CD4-positive, alpha-beta T cell treated with Interleukin-2 at 100 ng/mL for 4 hours (primary cell): ENCODE measurements around the gene C5orf15.
"Not testable (repeated sequence)": the region's sequence is repeated elsewhere in the genome, so short reads cannot be mapped to it uniquely, and the experiment has no call there.

Experiments used
- DNase-seq: peaks from one replicate; pipeline ENCODE4 v3.0.0-alpha.2; 2020; ENCODE audit warnings: low spot score

Gene C5orf15

DNA sequence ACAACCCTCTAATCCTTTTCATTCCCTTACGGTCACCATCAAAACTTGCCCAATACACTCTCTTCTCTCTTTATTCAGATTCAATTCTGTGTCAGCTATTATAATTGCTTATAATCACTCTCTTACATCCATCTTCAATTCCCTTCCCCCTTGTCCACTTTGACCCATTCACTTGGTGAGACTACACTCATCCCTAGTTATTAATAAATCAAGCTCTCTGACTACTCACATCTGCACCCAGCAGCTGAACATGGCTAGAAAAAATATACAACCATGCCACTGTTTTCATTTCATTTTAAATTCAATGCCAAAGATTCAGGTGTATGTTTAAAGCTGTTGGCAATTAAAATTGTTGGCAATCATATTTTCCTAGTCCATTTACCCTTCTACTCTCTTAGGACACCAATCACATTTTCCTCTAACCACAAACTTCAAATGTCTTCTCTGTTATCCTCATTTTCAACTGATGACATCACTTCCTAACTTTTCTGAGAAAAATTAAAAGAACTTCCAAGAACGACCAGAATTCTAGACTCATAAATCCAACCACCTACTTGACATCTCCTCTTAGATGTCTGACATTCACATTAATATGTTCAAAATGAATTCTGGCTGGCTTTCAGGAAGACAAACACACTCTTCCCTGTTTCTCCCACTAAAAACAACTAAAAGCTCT, 5.5 kb downstream of the C5orf15 start:
- no peak for DNase-seq

DNA sequence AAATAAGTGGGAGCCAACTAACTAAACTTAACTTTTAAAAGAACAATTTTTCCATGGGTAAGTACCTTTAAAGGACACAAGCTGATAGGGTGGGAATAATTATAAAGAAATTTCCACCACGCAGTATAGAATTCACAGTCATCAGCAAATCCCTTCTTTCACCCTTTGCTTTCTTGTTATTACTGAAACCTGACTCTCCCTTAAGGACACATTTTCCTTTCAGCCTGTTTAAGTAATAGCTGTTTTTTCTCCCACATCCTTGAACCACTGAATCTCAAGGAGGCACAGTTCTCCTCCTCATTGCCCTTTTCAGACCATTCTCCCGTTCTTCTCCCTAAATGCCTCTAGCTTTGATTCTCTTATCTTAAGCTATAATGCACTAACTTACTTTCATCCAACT, 6.3 kb downstream of the C5orf15 start:
- no peak for DNase-seq

DNA sequence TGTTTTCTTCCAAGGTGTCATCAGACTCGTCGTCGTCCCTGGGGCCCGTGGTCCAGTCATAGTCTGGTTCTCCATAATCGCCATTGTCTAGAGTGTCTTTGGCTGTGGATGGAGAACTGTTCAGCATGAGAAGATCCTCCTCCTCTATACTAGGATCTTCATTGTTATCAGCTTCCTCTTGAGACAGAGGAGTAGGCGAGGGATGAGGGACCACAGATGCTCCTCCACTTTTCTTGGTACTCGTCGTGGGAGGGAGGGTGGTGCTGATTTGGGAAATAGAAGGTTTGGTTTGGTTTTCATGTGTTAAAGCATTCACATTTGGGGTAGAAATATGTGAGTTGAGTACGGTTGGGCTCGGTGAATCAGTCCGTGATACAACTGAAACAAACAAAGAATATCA, 8.8 kb downstream of the C5orf15 start:
- no peak for DNase-seq

- DNase-seq: no peak
Observed at GRCh38 chr5:133957591-133957990, 10.8 kb downstream of the C5orf15 start.

GRCh38 chr5:133957080-133957479, 11.3 kb downstream of the C5orf15 start:
- DNase-seq: no peak

GRCh38 chr5:133956196-133956595, 12.2 kb downstream of the C5orf15 start:
- not testable (repeated sequence) for DNase-seq

GRCh38 chr5:133953568-133954145, 14.8 kb downstream of the C5orf15 start:
- DNase-seq: no peak

DNA sequence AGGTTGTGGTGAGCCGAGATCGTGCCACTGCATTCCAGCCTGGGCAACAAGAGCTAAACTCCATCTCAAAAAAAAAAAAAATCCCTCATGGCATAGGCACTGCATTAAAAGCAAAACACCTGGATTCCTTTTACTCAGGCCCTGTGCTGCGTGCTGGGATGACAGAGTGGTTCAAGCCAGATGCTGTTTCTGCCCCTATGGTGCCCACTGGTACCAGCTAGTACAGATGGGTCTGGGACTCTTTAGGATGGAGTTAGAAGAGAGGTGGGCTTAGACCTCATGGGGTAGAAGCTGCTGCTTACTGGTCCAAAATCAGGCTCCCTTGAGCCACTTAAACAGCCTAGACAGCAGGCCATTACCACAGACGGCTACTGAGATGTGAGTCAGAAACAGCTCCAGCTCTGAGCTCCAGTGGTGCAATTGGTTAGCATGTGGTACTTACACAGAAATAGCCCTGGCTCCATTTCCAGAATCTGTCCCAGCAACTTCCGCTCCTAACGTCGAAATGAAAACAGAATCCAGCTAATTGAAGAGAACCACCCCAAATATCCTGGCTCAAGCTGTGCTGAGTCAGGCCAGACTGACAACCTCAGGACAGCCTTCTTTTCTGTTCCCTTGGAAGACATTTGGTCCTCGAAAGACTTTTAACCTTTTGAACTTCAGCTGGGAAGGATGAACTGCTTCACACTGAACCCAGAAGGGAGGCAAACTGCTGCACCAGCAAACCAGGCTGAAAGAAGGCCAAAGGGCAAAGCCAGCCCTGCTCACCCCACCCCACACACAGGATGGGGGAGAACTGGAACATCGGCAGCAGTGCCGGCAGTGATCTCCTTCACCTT, 15.5 kb downstream of the C5orf15 start:
- DNase-seq: no peak

- no peak for DNase-seq
Observed at GRCh38 chr5:133950821-133951612, 17.4 kb downstream of the C5orf15 start.

DNA sequence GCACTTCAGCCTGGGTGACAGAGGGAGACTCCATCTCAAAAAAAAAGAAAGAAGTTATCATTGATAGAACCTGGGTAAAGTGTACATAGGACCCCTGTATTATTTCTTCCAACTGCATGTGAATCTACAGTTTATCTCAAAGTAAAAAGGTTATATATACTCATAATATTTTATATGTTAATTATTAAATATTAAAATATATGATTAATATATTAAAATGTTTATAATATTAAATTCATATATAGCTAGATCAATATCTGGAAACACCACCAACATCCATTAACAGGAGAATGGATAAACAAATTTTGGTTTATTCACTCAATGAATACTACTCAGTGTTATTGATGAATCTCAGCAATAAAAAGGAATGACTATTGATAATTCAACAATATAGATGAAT, 19.7 kb downstream of the C5orf15 start:
- DNase-seq: no peak

- DNase-seq: no peak
Observed at GRCh38 chr5:133947431-133947841, 21.0 kb downstream of the C5orf15 start.

DNA sequence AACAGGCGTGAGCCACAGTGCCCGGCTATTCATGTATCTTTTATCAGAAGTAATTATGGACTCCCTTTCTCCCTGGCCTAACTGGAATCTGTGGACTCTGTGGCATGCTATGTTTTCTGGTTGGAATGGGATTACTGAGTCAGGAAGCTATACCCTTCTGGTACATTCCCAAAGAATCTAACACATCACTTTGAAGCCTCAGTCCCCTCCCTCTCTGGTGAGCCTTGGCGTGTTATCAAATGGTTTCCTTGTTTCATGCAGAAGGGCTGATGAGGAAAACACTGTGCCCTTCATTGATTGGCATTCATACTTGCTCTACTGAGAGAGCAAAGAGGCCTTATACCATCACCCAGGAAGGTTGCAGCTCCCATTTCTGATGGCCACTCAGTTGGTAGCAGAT, 22.9 kb downstream of the C5orf15 start:
- no peak for DNase-seq

DNA sequence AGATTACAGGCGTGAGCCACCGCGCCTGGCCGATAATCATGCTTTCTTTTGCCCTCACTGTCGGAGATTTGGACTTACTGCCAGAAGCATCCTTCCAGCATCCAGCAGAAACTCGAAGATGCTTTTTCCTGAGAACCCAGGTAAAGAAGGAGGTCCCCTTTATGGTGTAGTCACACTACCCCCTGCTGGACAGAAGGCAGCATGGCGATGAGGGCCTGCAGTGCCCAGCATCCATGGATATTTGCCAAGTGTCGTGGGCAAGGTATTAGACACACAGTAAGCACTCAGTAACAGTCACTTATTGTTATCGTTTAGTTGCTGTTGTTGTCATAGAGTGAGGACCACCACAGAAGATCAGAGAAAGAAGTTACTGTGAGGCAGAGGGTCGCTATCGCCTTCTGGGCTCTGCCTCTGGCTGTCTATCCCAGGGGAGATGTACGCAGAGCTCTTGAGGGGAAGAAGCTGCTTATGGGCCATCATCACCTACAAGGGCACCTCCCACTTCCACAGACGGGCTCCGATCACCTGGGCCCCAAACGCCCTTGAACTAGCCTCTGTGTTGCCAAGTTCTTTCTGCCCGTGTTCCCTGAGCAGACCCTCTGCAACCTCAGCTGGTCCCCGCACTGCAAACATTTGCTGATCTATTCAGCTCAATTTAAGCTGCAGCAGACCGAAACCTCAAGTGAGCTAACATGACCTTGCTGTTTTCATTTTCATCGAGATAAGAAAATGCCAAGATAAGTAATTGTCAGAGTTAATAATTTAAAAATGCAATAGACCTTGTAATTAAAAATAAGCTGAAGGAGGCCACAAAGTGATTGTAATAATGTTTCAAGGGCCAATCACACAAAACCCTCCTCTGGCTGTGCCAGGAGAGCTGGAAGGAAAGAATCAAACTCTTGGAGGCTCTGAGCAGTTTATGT, 23.9 kb downstream of the C5orf15 start:
- peak; percentile 29 for DNase-seq

DNA sequence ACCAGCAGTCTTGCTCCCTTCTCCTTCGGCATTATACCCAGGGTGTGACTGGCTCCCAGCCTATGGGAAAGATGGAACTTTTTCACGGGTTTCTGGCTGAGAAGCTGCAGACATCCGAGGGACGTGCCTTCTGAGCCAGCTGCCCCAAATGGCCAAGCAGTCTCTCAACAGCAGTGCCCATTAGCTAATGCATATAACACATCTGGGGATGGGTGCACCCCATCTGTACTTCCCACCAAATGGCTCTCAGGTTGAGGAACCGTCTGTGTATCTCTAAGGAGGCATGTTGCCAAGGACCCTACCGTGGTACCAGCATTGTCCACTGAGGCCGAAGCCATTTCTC, 25.0 kb downstream of the C5orf15 start:
- no peak for DNase-seq

- DNase-seq: no peak
Observed at GRCh38 chr5:133942614-133943474, 25.6 kb downstream of the C5orf15 start.

DNA sequence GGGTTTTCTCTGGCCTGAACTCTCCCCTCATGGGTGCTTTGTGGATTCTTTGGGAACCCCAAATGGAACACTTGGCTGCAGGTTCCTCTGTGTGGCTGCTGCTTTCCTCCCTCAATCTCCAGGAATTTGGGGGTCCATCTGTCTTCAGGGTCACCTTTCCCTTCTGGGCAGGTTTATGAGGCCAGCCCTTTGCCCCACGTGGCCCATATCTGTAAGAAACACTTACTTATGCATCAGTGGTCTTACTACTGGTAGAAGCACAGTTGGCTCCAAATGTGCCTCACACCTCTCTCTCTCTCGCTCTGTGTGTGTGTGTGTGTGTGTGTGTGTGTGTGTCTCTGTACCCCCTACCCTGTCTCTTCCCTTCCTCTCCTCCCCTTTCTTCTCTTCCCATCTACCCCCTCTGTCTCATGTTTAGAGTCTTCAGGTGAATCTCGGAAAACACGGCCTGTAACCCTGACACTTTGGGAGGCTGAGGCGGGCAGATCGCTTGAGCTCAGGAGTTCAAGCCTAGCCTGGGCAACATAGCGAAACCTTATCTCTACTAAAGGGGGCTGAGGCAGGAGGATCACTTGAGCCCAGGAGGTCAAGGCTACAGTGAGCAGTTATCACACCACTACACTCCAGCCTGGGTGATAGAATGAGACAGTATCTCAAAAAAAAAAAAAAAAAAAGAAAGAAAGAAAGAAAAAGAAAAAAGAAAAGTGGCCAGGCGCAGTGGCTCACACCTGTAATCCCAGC, 26.8 kb downstream of the C5orf15 start:
- no peak for DNase-seq

GRCh38 chr5:133939668-133940067, 28.8 kb downstream of the C5orf15 start:
- DNase-seq: no peak

DNA sequence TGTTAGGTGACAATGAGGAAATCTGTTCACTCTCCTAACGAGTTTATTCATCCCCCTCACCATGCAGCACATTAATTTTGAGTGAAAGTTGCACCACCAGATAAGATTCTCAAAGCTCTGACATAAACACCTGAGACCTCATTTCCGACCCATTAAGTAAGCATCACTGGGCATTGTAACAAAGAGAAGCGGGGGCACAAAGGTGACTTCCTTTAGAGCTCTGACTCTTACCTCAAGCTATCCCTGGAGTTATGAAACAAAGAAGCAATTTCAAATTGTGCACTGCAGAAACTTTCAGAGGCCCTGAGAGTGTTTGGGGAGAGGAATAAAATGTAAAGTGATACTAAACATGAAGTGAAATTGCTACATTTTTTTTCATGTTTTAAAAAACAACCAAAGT, 29.5 kb downstream of the C5orf15 start:
- no peak for DNase-seq

- no peak for DNase-seq
Observed at GRCh38 chr5:133938039-133938821, 30.2 kb downstream of the C5orf15 start.
